Liver (tissue), 9 donors: ENCODE measurements around the gene FKBP15. TPM values are rescaled to one million over a fixed set of nuclear protein-coding genes. Genes with fewer than 3 reads are reported as not detected.
"Not testable (repeated sequence)": the region's sequence is repeated elsewhere in the genome, so short reads cannot be mapped to it uniquely, and the experiment has no call there.

Experiments used
- DNase-seq: peaks from one replicate; pipeline ENCODE4 v3.0.0-alpha.2; 2017; ENCODE audit warnings: low spot score
- H3K27ac ChIP-seq, 2 donors: one replicate each; pipeline ENCODE4 v1.7.0; 2013; ENCODE audit warnings: inconsistent platforms in 2 of 2, low read length in 2 of 2, control low read depth in 1 of 2, low read depth in 1 of 2, mild to moderate bottlenecking in 1 of 2
- H3K27me3 ChIP-seq, 4 donors: one replicate each; pipeline versions ENCODE4 v1.6.1 to v1.7.0; 2013; ENCODE audit warnings: low read length in 3 of 4, inconsistent platforms in 1 of 4, mild to moderate bottlenecking in 1 of 4, moderate library complexity in 1 of 4; ENCODE audit not compliant: control insufficient read depth in 4 of 4, insufficient read depth in 4 of 4
- H3K36me3 ChIP-seq, 4 donors: one replicate each; pipeline versions ENCODE4 v1.6.1 to v1.7.0; 2013; ENCODE audit warnings: low read length in 3 of 4, mild to moderate bottlenecking in 3 of 4, low read depth in 1 of 4, moderate library complexity in 1 of 4; ENCODE audit not compliant: control insufficient read depth in 4 of 4, insufficient read depth in 3 of 4
- H3K4me1 ChIP-seq, 4 donors: one replicate each; pipeline versions ENCODE4 v1.6.1 to v1.7.0; 2013; ENCODE audit warnings: low read length in 3 of 4, mild to moderate bottlenecking in 3 of 4, moderate library complexity in 1 of 4; ENCODE audit not compliant: control insufficient read depth in 4 of 4, insufficient read depth in 4 of 4
- H3K4me3 ChIP-seq, 3 donors: one replicate each; pipeline versions ENCODE4 v1.6.1 to v1.7.0; 2013; ENCODE audit warnings: low read length in 3 of 3, control low read depth in 1 of 3, low read depth in 1 of 3, mild to moderate bottlenecking in 1 of 3
- H3K9ac ChIP-seq, 2 donors: one replicate each; pipeline ENCODE4 v1.7.0; 2013; ENCODE audit warnings: low read length in 2 of 2, mild to moderate bottlenecking in 2 of 2, moderate library complexity in 2 of 2, control low read depth in 1 of 2, low read depth in 1 of 2
- H3K9me3 ChIP-seq, 4 donors: one replicate each; pipeline versions ENCODE4 v1.6.1 to v1.7.0; 2013; ENCODE audit warnings: low read length in 3 of 4; ENCODE audit not compliant: control insufficient read depth in 4 of 4
- FOXA1 ChIP-seq: IDR thresholded peaks from 2 replicates; pipeline ENCODE4 v1.6.1; 2016; ENCODE audit warnings: antibody characterized with exemption
- GABPA ChIP-seq, 2 donors: IDR thresholded peaks in 1 of 2; conservative IDR thresholded peaks in 1 of 2; 2 replicates each; pipeline ENCODE4 v1.6.1; 2016; ENCODE audit warnings: antibody characterized with exemption in 2 of 2, mild to moderate bottlenecking in 1 of 2, moderate library complexity in 1 of 2
- HNF4A ChIP-seq, 2 donors: conservative IDR thresholded peaks; 2 replicates each; pipeline ENCODE4 v1.6.1; 2016; ENCODE audit warnings: antibody characterized with exemption in 2 of 2, mild to moderate bottlenecking in 2 of 2
- RAD21 ChIP-seq, 2 donors: IDR thresholded peaks; 2 replicates each; pipeline ENCODE4 v1.6.1; 2016; ENCODE audit warnings: antibody characterized with exemption in 2 of 2, mild to moderate bottlenecking in 2 of 2
- RXRA ChIP-seq, 2 donors: IDR thresholded peaks; 2 replicates each; pipeline ENCODE4 v1.6.1; 2017 to 2018; ENCODE audit warnings: antibody characterized with exemption in 2 of 2, mild to moderate bottlenecking in 1 of 2
- TAF1 ChIP-seq: conservative IDR thresholded peaks from 2 replicates; pipeline ENCODE4 v1.6.1; 2016; ENCODE audit warnings: antibody characterized with exemption, mild to moderate bottlenecking
- YY1 ChIP-seq: IDR thresholded peaks from 2 replicates; pipeline ENCODE4 v1.6.1; 2016; ENCODE audit warnings: antibody characterized with exemption, mild to moderate bottlenecking
- WGBS: extraction: QIAGEN DNeasy Blood & Tissue Kit; methylation state at CpG from one replicate; pipeline ENCODE4 v1.1.7; 2013; 5-methylcytosine and 5-hydroxymethylcytosine counted together
- polyA plus RNA-seq, 2 donors: library from polyadenylated mRNA; stranded (reverse) in 1 of 2; unstranded in 1 of 2; fragments of 200-250 nt in 1 of 2; fragments of >200 nt in 1 of 2; fragmentation: Nextera tagmentation in 1 of 2; extraction: Ambion mirVana in 1 of 2; gene quantifications; one replicate each; pipeline versions ENCODE4 v1.2.1 to v1.2.3, GENCODE V29; 2013 to 2015
- total RNA-seq, 2 donors: library from RNA; depleted of rRNA; stranded (reverse); fragments of >200 nt; gene quantifications; one replicate each; pipeline ENCODE4 v1.2.3, GENCODE V29; 2014
- TF ChIP-seq, protein P1 (sequence below): IDR thresholded peaks from 2 replicates; pipeline ENCODE4 v1.6.1; 2016; ENCODE audit warnings: antibody characterized with exemption
- TF ChIP-seq, protein P2 (sequence below): IDR thresholded peaks from 2 replicates; pipeline ENCODE4 v1.6.1; 2016; ENCODE audit warnings: antibody characterized with exemption, mild to moderate bottlenecking
- donor health status: healthy.
- donor health status: healthy.
- donor health status: healthy.
- donor health status: healthy.
- donor health status: healthy.

The FKBP15 gene
- total and polyA plus RNA-seq, 4 donors: 6.2 to 18.2 (median 12.9) TPM

DNA sequence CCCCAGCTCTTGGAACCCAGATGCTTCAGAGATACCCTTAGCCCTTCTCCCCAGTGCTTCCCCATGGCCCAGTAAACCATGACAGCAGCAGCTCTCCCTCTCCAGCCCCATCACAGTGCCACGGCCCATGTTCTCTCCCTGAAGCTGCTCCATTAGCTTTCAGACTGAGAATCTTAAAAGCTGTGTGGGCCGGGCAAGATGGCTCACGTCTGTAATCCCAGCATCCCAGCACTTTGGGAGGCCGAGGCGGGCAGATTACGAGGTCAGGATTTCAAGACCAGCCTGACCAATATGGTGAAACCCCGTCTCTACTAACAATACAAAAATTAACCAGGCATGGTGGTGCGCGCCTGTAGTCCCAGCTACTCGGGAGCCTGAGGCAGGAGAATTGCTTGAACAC, 71.5 kb downstream of the FKBP15 start:
- not testable (repeated sequence) for H3K27me3 ChIP-seq, H3K9me3 ChIP-seq, H3K9ac ChIP-seq, H3K27ac ChIP-seq, H3K36me3 ChIP-seq, H3K4me3 ChIP-seq, DNase-seq
- peaks cover 3 to 22% (median 21%) of the 10 kb centered on the region in 4 donors for H3K4me1 ChIP-seq
- WGBS: 97% methylated on average over 10 of the region's 10 CpGs

DNA sequence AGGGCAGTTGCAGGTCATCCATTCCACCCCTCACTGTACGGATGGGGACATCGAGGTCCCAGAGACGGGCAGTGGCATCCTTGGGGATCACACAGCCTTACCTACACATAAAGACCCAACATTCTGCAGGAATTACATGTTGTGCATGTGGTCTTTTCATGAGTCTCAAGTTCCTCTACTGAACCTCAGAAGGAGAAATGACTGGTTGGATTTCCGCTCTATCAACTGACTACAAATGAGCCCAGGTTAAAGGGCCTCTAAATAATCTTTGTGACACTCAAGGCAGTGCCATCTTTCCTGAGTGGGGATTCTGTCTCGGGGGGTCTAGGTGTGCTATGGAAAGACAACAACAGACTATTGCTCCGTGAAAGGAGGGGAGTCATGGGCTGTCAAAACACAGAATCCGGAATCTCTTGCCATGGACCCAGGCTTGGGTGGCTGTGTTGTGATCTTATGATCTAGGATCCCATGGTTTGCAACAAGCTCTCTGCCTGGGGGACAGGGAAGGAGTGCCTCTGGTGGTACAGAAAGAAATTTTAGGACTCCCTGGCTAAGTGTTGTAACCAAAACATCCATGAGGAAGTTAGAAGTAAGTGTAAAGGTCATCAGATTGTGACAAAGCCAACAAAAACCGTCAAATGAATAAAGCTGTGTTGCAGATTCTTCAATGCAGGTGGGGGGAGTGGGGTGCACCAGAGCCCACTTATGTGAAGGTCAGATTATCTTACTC, 72.1 kb downstream of the FKBP15 start:
- DNase-seq: no peak
- Histone ChIP-seq H3K4me1 (peaks cover 3 to 22% (median 21%) of the 10 kb centered on the region in 4 donors), H3K27ac (no peak overlapping the region), H3K4me3 (no peak overlapping the region), H3K36me3 (no peaks in the 10 kb centered on the region), H3K27me3 (no peaks in the 10 kb centered on the region), H3K9ac (no peak overlapping the region), H3K9me3 (no peaks in the 10 kb centered on the region)
- WGBS: 82% methylated on average over 8 of the region's 8 CpGs
- TF ChIP-seq, protein P1, sequence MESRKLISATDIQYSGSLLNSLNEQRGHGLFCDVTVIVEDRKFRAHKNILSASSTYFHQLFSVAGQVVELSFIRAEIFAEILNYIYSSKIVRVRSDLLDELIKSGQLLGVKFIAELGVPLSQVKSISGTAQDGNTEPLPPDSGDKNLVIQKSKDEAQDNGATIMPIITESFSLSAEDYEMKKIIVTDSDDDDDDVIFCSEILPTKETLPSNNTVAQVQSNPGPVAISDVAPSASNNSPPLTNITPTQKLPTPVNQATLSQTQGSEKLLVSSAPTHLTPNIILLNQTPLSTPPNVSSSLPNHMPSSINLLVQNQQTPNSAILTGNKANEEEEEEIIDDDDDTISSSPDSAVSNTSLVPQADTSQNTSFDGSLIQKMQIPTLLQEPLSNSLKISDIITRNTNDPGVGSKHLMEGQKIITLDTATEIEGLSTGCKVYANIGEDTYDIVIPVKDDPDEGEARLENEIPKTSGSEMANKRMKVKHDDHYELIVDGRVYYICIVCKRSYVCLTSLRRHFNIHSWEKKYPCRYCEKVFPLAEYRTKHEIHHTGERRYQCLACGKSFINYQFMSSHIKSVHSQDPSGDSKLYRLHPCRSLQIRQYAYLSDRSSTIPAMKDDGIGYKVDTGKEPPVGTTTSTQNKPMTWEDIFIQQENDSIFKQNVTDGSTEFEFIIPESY: no peak
- TF ChIP-seq RAD21 (IDR thresholded peaks at IDR 0.05): peak in 1 of 2 donors; percentile 15

DNA sequence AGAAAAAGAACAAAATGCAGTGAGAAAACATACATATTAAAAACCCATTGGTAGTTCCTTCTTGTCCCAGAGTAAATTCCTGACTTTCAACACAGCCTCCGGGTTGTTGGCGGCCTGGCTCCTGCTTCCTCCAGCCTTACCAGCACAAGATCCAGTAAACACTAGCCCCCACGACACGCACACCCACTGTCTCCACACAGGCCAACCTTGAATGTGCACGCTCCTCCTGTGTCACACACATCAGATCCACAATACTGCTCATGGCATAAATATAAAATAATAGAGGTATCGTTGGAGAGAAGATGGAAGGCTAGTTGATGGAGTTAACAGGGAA, 72.7 kb downstream of the FKBP15 start:
- 92% methylated on average over 6 of the region's 6 CpGs for WGBS
- H3K27ac ChIP-seq: no peak overlapping the region
- DNase-seq: no peak

DNA sequence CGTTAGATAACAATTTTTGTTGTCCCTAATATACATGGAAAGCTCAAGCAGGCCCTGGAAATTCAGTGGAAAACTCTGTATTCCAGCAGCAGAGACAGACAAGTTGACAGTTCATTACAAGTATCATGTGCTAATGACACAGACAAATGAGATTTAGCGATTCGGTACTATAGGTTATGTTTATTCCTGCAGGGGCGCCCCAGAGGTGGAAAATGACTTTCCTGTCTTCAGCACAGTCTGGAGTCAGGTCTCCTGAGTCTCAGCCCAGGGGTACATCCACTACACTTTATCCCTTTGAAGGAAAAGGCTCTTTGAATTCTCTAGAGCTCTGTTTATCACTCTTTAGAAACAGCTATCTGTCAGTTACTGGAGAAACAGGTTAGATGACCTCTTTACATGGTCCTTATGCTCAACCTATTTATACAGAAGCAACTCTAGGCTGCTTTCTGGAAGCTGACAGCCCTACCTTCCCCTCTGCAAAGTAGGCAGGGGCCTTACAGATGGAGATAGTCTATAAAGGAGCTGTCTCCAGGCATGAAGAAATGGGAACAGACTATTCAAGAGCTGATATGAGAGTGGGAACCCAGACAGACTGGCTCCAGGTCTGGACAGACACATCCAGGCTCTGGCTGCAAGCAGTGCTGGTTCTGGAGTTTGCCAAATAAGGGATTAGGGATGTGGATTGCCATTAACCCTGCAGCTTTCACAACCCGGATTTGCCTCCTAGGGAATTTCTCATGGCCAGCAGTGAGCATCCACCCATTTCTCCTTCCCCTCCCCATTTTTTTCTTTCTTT, 77.4 kb downstream of the FKBP15 start:
- DNase-seq: no peak
- H3K4me3 ChIP-seq: no peak overlapping the region
- no peaks in the 10 kb centered on the region for H3K9me3 ChIP-seq
- no peak for TF ChIP-seq YY1
- no peak for TF ChIP-seq TAF1
- no peak for TF ChIP-seq GABPA (IDR thresholded peaks at IDR 0.05 in 1 of 2, conservative IDR thresholded peaks at IDR 0.05 in 1 of 2)
- TF ChIP-seq, protein P2, sequence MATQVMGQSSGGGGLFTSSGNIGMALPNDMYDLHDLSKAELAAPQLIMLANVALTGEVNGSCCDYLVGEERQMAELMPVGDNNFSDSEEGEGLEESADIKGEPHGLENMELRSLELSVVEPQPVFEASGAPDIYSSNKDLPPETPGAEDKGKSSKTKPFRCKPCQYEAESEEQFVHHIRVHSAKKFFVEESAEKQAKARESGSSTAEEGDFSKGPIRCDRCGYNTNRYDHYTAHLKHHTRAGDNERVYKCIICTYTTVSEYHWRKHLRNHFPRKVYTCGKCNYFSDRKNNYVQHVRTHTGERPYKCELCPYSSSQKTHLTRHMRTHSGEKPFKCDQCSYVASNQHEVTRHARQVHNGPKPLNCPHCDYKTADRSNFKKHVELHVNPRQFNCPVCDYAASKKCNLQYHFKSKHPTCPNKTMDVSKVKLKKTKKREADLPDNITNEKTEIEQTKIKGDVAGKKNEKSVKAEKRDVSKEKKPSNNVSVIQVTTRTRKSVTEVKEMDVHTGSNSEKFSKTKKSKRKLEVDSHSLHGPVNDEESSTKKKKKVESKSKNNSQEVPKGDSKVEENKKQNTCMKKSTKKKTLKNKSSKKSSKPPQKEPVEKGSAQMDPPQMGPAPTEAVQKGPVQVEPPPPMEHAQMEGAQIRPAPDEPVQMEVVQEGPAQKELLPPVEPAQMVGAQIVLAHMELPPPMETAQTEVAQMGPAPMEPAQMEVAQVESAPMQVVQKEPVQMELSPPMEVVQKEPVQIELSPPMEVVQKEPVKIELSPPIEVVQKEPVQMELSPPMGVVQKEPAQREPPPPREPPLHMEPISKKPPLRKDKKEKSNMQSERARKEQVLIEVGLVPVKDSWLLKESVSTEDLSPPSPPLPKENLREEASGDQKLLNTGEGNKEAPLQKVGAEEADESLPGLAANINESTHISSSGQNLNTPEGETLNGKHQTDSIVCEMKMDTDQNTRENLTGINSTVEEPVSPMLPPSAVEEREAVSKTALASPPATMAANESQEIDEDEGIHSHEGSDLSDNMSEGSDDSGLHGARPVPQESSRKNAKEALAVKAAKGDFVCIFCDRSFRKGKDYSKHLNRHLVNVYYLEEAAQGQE: no peak
- WGBS: 83% methylated on average over 5 of the region's 5 CpGs
- H3K27ac ChIP-seq: no peak overlapping the region
- H3K36me3 ChIP-seq: no peaks in the 10 kb centered on the region
- no peaks in the 10 kb centered on the region for H3K27me3 ChIP-seq
- H3K4me1 ChIP-seq: peaks cover 0 to 7% (median 5%) of the 10 kb centered on the region in 4 donors
- H3K9ac ChIP-seq: no peak overlapping the region

More for the DNA sequence above, 72.7 kb downstream of the FKBP15 start:
- TF ChIP-seq FOXA1 (no peak), HNF4A (conservative IDR thresholded peaks at IDR 0.05) (no peak), RXRA (IDR thresholded peaks at IDR 0.05) (no peak)
- H3K4me1 ChIP-seq: peaks cover 3 to 22% (median 21%) of the 10 kb centered on the region in 4 donors
- H3K27me3 ChIP-seq: no peaks in the 10 kb centered on the region
- no peaks in the 10 kb centered on the region for H3K36me3 ChIP-seq
- no peaks in the 10 kb centered on the region for H3K9me3 ChIP-seq
- H3K4me3 ChIP-seq: no peak overlapping the region
- no peak overlapping the region for H3K9ac ChIP-seq

GRCh38 chr9:113140896-113141295, 80.2 kb downstream of the FKBP15 start:
- H3K27me3 ChIP-seq, H3K4me1 ChIP-seq, H3K27ac ChIP-seq, H3K36me3 ChIP-seq, H3K4me3 ChIP-seq, H3K9ac ChIP-seq, H3K9me3 ChIP-seq, DNase-seq: not testable (repeated sequence)
- WGBS: 88% methylated on average over 9 of the region's 9 CpGs
